ENCODE results near the gene HLF. TPM values are rescaled to one million over a fixed set of nuclear protein-coding genes. Genes with fewer than 3 reads are reported as not detected.
A peak's percentile ranks its signal among the peaks of the same experiment; 100 is the strongest.

HLF gene
- polyA plus RNA-seq, 4 donors, result 5.9 to 7.5 (median 6.1) TPM

GRCh38 chr17:55288356-55289105 lies 23.8 kb downstream of the HLF start:
- no peak for DNase-seq (ENCODE audit: low read depth in 4 of 4, low spot score in 3 of 4)

DNA sequence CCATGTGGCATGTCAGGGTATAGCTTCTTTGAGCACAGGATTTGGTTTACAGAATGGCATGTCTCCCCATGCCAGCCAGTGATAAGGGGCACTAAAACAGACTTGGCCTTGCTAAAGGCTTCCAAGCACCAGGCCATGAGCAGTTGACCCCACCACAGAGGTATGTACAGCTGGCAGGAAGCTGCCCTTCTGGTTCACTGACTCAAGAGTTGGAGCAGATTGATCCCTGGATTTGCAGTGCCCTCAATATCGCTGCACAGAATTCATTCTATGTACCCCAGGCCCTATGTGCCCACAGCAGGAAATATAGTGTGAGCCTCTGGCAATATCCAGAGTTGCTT lies 24.3 kb downstream of the HLF start:
- no peak for DNase-seq (ENCODE audit: low read depth in 4 of 4, low spot score in 3 of 4)

- no peak for DNase-seq (ENCODE audit: low read depth in 4 of 4, low spot score in 3 of 4)
Measured at GRCh38 chr17:55289978-55290377, 25.2 kb downstream of the HLF start.

GRCh38 chr17:55290492-55291113 lies 25.8 kb downstream of the HLF start:
- no peak for DNase-seq (ENCODE audit: low read depth in 4 of 4, low spot score in 3 of 4)

DNA sequence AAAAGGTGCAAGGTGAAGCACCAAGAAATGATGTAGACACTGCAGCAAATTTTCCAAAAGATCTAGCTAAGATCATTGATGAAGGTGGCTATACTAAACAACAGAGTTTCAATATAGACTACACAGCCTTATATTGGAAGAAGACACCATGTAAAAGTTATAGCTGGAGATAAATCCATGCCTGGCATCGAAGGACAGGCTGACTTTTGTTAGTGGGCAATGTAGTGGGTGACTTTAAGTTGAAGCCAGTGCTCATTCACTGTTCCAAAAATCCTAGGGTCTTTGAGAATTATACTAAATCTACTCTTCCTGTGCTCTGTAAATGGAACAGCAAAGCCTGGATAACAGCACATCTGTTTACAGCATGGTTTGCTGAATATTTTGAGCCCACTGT lies 26.4 kb downstream of the HLF start:
- no peak for DNase-seq (ENCODE audit: low read depth in 4 of 4, low spot score in 3 of 4)

GRCh38 chr17:55292094-55292493 lies 27.3 kb downstream of the HLF start:
- DNase-seq (ENCODE audit: low read depth in 4 of 4, low spot score in 3 of 4), result no peak

- no peak for DNase-seq (ENCODE audit: low read depth in 4 of 4, low spot score in 3 of 4)
Measured at GRCh38 chr17:55294042-55294751, 29.4 kb downstream of the HLF start.

DNA sequence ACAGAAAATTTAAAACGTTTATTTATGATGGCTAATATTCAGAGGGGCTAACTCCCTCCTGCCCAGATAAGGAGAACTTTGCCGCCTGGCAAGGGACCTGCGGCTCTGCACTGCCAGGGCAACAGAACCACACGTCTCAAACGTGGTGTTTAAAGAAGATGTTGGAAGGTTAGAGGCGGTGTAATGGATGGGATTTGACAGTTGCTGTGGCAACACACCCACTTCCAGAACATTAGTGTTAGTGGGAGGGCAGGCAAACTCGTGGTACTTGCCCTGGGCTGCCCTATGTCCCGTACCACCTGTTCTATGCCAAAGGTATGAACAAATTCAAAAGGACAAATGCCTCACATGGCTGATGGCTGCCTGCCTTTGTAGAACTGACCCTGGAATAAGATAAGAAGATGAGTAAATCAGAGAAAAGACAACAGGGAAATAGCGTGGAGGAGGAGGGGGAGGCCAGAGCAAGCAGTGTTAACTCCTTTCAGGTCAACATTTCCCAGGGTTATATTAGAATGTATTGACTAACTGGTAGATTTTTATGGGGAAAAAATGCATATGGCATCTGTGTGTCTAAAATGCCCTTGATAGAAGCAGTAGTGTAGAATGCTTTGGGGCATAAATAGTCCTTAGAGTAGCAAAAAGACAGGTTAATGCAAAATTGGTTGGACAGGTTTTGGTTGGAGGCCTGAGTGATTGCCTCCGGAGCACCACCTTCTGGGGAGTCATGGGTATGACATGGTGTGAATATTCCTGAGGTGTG lies 30.8 kb downstream of the HLF start:
- DNase-seq (ENCODE audit: low read depth in 4 of 4, low spot score in 3 of 4), result peak in 1 of 4 donors; percentile 53

- DNase-seq (ENCODE audit: low read depth in 4 of 4, low spot score in 3 of 4), result no peak
Measured at GRCh38 chr17:55296171-55296695, 31.5 kb downstream of the HLF start.

DNA sequence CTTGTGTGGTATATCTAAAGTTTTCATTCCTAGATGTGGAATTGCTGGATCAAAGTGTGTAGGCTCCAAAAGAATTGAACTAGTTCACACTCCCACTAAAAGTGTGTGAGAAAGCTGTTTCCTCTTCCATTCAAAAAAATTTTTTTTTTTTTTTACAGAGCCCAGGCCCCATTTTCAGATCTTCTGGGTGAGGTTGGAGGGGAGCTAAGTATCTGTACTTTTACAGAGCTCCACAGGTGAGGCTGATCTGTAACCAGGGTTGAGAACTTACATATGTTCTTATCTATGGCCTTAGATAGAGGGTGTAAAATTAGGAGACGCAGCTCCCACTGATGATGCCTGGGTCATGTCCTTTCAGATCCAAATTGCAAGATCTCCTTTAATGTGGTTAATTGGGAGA lies 31.9 kb downstream of the HLF start:
- DNase-seq (ENCODE audit: low read depth in 4 of 4, low spot score in 3 of 4), result no peak

- DNase-seq (ENCODE audit: low read depth in 4 of 4, low spot score in 3 of 4), result no peak
Measured at GRCh38 chr17:55298111-55298730, 33.5 kb downstream of the HLF start.

DNA sequence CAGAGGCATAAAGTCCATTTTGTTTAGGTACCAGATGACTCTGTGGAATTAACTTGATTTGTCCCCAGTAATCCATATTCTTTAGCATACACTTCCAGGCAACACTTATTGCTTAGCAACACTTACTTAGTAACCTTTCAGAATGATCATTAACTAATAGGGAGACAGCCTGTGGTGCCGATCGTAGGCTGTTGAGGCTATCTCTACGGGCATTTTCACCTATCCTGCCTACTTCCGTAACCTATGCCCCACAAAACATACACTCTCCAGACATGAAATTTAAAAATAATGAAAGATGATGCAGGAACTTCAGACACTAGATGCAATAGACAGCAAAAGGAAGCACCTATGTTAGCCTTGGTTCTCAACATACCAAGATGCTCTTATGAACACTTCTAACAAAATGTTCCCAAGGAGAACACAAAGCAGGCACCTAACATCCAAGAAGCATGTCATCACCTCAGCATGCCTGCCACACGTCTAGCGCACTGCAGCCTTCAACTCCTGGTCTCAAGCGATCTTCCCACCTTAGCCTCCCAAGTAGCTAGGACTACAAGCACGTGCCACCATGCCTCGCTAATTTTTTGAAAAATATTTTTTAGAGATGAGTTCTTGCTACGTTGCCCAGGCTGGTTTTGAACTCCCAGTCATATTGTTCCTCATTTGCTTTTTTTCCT lies 34.5 kb downstream of the HLF start:
- no peak for DNase-seq (ENCODE audit: low read depth in 4 of 4, low spot score in 3 of 4)

- DNase-seq (ENCODE audit: low read depth in 4 of 4, low spot score in 3 of 4), result no peak
Measured at GRCh38 chr17:55299890-55300289, 35.1 kb downstream of the HLF start.

DNA sequence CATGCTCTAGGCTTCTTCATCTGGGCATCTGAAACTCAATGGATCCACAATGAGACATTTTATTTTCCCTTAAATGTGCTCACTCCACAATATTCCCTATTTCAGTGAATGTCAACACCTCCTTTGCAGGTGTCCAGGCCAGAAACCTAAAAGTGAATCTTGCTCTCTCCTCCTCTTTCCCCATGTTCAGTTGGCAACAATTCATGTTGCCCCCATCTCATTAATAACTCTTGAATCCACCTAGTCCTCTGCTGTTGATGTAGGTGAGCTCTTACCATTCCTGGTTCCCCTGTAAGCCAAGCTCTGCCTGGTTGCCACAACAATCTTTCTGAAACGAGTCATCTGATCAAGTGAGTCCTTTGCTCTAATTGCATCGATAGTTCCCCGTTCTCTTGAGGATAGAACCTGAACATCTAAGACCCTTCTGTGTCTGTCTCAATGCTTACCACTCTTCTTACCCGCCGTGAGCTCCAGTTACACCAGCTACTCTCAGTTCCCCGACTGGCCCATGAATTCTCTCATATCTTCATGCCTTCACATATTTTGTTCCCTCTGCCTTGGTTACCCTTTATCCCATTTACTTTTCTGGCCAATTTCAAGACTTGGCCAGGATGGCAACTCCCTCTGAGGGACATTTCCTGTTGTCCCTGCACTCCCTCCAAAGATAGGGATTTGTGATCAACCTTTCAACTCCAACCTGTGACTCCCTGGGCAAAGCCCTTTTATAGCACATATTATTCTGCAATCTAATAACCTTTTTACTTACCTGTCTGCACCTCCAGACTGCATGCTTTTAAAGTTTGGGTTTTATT lies 35.9 kb downstream of the HLF start:
- no peak for DNase-seq (ENCODE audit: low read depth in 4 of 4, low spot score in 3 of 4)

GRCh38 chr17:55301521-55302406 lies 37.0 kb downstream of the HLF start:
- no peak for DNase-seq (ENCODE audit: low read depth in 4 of 4, low spot score in 3 of 4)

DNA sequence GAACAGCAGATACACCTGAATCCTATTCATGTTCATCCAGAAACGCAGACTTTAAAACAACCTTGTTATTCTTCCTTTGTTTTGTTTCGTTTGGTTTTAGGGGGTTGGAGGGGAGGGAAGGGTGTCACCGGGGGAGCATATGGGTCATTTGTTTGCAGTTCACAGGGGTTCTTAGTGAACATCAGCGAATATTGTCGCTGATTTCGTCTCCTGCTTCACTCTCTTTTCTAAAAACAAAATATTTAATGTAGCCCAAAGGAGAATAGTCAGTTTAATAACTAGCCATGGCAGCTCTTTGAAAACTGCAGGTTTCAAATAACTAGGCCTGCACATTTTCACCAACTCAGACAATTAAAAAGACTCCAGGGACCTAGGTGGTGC lies 37.6 kb downstream of the HLF start:
- DNase-seq (ENCODE audit: low read depth in 4 of 4, low spot score in 3 of 4), result no peak

DNA sequence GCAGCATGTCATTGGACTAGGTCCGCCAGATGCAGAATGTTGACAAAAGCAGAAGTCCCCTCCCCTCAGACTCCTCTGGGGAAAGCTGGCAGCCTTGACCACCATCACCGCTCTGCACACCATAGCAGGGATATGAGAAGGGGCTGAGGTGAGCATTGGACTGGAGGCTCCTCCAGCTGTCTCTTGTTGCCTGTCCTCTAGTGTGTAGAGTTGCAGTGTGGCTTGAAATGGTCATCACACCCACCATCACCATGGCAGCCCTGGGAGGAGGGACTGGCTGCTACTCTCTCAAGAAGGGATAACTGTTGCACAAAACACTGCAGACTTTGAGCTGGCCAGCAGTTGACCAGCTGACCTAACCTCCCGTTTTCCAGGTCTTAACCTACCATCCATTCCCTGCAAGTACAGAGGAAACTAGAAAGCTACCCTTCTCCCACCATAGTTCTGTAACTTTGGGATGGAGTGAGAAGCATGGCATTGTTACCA lies 38.3 kb downstream of the HLF start:
- DNase-seq (ENCODE audit: low read depth in 4 of 4, low spot score in 3 of 4), result no peak

DNA sequence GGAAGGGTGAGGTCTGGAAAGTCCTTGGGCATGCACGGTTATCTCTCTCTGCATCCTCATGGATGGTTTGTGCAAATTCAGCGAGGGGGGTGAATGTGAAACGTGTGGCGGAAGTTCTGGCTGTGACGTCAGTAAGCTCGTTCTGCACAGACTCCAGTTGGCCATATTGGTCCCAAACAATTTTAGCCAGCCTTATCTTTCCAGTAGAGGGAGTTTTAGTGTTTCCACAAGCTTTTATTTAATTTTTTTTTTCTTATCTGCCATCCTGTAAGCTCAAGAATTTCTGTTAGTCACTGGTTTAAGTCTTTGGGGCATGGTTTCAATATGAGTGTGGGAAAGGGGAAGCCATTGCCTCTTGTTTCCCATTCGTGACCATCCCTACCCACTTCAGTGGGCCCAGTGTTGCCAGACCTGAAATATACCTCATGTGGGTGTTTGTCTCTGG lies 39.0 kb downstream of the HLF start:
- DNase-seq (ENCODE audit: low read depth in 4 of 4, low spot score in 3 of 4), result no peak
